HG03135 (cell line): ENCODE measurements around the gene NAA60.
"Not testable (repeated sequence)": the region's sequence is repeated elsewhere in the genome, so short reads cannot be mapped to it uniquely, and the experiment has no call there.

Experiments
- ATAC-seq: cut with Tn5 transposase; IDR thresholded peaks from one replicate; pipeline ENCODE4 v1.9.1; 2021; ENCODE audit warnings: mild to moderate bottlenecking, moderate library complexity; ENCODE audit not compliant: unreplicated experiment

NAA60 gene

DNA sequence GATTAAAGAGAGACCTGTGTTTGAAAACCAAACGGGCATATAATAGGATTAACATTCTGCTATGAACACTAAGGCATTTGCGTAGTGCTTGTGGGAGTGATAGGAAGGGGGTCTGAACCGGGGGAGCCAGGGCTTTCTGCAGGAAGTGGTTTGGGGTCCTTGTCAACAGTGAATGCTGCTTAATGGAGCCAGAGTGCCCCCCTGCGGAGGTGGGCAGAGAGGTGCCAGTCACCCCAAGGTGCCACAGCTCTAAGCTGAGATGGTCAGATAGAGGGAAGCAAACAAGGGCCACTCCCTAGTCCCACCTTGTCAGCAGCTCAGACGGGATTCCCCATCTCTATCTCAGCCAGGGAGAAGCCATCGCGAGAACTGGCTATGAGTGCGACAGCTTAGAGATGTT is 17.7 kb downstream of the NAA60 start:
- ATAC-seq = no peak

GRCh38 chr16:3465301-3465700 is 21.8 kb downstream of the NAA60 start:
- ATAC-seq = no peak

DNA sequence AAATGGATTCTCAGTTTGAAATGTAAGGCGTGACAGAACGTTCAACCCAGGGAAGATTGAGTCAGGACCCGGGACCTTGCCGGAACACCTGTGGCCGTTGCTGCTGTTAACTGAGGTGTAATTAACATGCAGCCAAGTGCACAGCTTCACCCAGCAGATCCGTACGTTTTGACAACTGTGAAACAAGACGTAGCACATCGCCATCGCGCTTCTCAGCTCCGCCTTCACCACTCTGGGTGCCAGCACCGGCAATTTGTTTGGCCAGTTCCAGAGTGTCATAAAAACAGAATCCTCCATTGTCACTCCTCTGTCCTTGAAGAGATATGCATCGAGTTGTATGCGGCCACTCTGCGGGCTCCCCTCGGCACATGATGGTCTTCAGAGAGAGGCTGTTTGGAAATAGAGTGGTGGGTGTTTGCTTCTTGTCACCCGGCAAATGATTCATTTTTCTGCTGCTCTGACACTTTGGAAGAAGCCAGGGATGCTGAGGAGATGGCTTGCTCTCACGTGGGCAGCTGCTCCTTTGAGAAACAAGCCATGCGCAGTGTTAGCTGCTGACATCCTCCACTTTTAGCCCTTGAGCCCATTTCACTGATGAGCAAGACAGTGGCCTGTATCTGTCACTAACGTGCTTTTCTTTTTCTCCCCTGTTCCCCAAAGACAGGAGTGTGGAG is 22.6 kb downstream of the NAA60 start:
- ATAC-seq = no peak

DNA sequence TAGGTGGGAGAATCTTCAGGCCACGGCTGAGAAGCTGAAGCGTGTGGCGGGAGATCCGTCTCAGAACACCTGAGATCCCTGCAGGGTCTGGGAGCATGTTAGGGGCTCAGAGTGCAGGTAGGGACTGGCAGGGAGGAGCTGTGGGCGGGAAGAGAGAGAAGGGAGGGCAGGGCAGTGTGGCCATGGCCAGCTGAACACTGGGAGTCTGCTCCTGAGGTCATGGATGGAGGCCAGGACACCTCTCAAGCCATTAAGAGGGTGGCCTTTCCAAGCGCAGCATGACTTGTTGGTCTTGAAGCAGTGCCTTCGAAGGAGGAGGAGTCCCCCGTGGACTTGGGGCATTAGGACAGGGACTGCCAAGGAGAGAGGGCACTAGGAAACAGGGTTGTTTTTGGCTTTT is 23.7 kb downstream of the NAA60 start:
- ATAC-seq = no peak

- ATAC-seq = no peak
Measured at GRCh38 chr16:3467921-3468320, 24.4 kb downstream of the NAA60 start.

- ATAC-seq = no peak
Measured at GRCh38 chr16:3468501-3468900, 25.0 kb downstream of the NAA60 start.

GRCh38 chr16:3469736-3470135 is 26.3 kb downstream of the NAA60 start:
- no peak for ATAC-seq

DNA sequence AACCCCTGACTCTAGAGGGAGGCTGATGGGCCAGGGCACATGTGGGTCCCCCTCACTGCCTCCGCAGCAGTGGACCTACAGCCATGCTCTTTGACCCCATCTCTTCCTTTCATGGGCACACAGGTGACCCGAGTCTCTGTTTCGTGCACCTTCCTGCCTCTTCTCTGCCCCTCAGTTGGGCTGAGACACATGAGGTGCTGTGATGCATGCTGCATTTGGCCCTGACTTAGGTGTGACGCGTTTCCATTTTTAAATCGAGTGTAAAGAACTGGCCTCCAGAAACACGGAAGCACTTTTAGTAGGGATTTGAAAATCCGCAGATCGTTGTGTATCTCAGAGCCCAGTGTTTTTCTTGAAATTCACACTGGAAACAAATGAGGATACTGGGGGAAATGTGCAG is 27.2 kb downstream of the NAA60 start:
- ATAC-seq = no peak

DNA sequence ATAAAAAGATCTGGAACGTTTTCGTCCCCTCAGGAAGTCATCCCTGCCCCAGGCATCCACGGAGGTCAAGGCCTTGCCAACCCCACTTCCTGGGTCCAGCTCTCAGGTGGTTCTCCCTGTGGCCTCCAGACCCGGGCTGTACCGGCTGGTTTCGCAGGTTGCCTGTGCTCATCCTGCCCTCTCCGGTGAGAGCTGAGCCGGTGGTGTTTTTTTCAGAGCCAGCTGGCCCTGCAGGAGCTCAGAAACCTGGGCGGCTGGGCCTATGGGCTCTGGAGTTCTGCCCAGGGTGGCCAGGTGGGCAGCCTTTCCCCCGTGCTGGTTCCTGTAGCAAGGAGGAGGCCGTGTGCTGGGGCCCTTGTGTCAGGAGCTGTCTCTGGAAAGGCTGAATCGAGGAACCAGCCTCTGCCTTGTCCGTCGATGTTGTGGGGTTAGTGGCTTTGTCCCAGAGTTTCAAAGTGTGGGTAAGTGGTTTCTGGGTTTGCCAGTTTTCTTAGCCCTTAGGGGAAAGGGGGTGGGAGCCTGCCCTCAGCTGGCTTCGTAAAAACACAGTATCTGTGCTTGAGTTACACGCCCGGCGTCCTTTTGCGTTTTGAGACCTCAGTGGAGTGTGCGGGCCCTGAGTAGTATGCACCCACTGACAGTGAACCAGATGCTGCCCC is 28.2 kb downstream of the NAA60 start:
- ATAC-seq = no peak

- ATAC-seq = no peak
Measured at GRCh38 chr16:3472878-3473595, 29.6 kb downstream of the NAA60 start.

GRCh38 chr16:3473596-3473943 is 30.1 kb downstream of the NAA60 start:
- not testable (repeated sequence) for ATAC-seq

- no peak for ATAC-seq
Measured at GRCh38 chr16:3474136-3474779, 30.8 kb downstream of the NAA60 start.

DNA sequence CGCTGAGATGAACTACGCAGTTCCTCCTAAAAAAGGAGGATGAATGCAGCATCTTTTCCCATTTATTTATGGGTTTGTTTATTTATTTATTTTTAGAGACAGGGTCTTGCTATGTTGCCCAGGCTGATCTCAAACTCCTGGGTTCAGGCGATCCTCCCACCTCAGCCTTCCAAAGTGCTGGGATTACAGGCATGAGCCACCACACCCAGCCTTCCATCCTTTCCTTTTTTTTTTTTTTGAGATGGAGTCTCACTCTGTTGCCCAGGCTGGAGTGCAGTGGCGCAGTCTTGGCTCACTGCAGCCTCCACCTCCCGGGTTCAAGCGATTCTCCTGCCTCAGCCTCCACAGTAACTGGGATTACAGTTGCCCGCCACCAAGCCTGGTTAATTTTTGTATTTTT is 31.4 kb downstream of the NAA60 start:
- not testable (repeated sequence) for ATAC-seq

GRCh38 chr16:3475604-3476375 is 32.3 kb downstream of the NAA60 start:
- ATAC-seq = no peak

GRCh38 chr16:3476409-3476808 is 32.9 kb downstream of the NAA60 start:
- no peak for ATAC-seq

DNA sequence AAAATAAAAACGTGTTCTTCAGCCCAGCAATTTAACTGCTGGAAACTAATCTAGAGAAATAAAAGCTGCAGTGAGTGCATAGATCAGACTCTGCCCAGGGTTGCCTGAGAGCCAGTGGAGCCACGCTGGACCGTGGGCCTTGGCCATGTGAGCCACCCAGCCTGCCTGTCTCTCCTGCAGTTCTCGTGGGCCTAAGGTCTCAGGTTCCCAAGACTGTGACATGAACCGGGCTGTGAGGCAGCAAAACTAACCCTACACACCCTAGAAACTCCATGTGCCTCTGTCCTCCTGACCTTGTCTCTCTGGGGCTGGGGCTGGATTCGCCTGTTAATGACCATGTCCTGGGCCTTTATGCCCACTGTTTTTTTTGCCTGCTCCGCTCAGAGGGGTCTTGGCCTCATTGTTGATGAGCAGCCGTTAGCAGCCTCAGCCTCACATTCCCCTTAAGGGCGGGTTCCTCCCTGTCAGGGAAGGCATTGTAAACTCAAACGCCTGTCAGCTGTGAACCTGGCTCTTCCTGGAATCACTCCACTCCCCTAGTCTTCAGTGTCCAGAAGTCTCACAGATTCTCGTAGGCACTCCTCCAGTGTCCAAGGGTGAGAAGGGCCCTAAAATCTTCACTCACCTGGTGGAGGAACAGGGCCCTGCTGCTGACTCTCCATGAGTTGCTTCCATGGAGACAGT is 34.9 kb downstream of the NAA60 start:
- no peak for ATAC-seq

- no peak for ATAC-seq
Measured at GRCh38 chr16:3479654-3480216, 36.3 kb downstream of the NAA60 start.

DNA sequence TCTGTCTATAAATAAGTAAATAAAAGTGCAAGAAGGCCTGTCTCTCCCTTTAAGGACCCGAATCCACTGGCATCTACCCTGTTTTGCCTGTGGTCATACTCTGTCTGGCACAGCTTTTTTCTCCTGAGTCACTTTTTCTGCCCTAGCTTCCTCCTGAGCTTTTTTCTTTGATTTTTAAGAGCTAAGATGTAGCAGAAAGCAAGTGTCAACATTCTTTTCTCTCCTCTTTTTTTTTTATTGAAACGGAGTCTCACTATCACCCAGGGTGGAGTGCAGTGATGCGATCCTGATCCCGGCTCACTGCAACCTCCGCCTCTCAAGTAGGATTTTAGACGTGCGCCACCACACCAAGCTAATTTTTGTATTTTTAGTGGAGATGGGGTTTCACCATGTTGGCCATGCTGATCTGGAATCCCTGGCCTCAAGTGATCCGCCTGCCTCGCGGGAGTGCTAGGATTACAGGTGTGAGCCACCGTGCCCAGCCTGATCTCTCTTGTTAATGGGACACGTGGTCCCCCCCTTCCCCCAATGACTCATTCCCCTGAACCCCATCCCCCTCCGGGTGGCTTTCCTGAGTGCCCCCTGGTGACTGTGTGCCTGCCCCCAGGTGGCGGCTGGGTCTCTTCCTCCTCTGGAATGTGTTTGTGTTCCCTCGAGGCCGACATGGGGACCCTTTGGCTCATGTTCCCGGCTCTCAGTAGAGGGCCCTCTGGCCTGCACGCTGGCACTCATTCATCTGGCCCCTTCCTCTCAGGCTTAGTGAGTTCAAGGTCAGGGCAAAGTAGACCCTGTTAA is 37.6 kb downstream of the NAA60 start:
- no peak for ATAC-seq
